ENCODE results near the gene CHN2.

CHN2 gene

DNA sequence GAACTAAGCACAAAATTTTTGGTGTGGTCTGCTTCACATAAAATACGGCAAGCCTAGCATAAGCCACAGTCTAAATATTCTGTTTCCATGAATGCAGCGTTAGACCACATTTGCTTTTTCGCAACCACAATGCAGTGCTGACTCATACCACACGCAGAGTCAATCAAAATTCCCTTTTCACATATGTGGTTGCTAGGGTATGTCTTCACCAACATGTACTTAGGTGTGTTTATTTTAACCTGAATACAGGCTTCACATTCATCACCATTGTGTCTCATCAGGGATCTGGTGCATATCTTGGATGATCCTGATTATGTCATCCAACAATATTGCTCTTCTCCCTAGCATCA is 90.8 kb downstream of the CHN2 start:
- DNase-seq (ENCODE audit: low read depth) = peak; percentile 17

DNA sequence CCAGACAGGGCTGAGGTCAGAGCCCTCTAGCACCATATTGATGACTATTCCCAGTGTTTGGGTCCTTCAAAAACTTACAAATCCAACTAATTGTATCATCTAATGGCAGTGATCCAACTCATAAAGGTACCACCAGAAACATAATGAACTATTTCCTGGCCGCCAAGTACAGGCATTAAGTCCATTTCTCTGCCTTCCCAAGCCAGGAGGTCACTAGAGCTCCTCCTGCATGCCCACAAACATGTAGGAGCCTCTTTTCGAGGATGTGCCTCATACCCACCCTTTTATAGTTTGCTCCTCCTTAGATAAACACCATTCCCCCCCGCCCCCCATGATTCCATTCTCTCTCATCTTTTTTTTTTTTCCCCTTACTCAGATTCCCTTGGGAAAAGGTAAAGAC is 91.3 kb downstream of the CHN2 start:
- DNase-seq (ENCODE audit: low read depth) = no peak

DNA sequence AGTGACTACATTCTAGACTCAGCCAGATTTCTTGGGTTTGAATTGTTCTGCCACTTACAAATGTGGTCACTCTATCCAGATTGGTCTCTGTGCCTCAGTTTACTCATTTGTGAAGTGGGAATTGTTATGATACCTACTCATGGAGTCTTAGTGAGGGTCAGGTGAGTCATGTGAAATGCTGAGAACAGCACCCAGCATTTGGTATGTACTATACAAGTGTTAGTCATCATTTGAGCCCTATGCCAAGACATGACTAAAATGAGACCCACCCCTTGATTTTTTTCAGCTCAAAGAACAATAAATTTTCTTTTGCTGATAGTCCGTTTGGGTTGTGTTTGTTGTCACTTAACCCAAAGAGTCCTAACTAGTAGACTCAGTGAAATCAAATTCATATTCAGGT is 92.8 kb downstream of the CHN2 start:
- no peak for DNase-seq (ENCODE audit: low read depth)

DNA sequence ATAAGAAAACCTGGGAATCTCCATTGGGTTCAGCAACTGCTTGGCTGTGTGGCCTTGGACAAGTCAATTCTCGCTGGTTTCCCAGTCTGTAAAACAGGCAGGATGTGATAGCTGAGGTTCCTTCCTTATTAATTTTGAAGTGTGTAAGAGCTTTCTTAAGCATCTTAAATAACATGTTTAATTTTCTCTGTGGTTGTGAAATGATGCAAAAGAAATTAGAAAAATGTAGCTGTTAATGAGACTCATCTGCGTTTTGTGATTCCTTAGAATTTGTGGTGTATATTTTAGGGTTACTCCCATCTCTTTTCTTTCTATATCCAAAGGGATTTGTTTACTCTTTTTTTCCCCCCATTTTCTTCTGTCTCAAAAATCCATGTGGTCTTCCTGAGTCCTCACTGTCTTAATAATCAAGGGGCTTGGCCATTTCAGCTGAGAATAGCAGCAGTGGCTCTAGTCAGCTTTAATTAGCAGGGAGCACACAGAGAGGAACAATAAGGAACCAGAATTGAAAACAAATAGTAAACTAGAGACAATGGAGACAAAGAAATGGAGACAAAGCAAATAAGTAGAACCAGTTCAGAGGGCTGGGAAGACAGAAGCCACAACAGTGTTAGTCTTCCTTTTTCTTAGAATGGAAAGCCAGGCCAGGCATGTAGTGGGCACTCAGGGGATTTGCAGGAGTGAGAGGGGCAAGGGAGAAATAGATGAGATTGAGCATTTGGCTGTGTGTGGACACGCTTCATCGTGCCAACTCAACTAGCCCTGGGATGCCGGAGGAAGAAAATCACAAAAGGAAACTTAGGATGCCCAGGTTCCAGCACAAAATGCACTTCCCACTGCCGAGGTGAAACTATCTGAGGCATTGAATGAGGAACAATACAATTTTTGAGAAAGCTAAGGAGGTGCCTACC is 93.9 kb downstream of the CHN2 start:
- no peak for DNase-seq (ENCODE audit: low read depth)

DNA sequence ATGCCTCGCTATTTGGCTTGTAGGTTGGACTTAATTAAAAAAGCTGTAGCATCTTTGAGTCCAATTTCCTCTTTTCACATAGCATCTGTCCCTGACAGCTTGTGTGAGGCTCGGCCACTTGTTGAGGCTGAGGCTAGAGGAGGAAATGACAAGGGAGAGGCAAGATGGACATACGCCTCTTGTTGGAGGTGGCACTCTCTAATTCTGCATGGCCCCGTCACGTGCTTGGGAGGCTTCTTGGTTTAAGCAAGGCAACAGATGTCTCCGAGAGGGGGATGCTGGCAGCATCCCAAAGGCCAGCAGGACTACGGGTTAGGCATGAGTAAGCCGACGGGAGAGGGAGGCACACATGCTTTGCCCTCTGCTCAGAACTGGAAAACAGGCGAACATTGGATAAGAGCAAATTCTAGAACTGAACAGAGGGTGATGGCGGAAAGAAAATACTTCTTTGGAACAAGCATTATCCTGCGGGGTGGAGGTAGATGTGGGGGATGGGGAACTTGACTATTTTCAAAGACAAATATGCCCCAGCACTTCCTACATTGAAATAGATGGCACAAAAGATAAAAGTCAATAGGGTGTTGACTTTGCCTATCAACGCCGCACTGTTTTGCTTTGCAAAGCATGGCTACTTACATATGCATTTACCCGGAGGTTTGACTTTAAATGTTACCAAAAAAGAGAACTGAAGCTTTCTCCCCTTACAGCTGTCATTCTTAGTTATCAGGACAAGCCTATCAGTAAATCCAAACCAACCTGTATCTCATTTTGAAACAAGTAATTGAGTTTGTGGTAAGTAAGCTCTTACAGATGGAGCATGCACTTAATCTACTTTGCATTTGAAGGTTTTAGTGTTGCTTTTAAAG is 94.8 kb downstream of the CHN2 start:
- no peak for DNase-seq (ENCODE audit: low read depth)

DNA sequence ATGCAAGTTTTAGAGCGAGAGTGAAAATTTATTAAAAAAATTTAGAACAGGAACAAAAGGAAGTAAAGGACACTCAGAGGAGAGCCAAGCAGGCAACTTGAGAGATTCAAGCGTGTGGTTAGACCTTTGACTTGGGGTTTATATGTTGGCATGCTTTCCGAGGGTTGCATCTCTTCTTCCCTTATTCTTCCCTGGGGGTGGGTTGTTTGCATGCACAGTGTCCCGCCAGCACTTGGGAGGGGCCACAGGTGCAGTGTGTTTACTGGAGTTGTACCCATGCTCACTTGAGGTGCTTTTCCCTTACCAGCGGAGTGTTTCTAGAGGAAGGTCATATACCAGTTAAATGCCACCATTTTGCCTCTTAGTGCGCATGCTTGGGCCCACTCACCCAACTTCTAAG is 96.3 kb downstream of the CHN2 start:
- DNase-seq (ENCODE audit: low read depth) = no peak

DNA sequence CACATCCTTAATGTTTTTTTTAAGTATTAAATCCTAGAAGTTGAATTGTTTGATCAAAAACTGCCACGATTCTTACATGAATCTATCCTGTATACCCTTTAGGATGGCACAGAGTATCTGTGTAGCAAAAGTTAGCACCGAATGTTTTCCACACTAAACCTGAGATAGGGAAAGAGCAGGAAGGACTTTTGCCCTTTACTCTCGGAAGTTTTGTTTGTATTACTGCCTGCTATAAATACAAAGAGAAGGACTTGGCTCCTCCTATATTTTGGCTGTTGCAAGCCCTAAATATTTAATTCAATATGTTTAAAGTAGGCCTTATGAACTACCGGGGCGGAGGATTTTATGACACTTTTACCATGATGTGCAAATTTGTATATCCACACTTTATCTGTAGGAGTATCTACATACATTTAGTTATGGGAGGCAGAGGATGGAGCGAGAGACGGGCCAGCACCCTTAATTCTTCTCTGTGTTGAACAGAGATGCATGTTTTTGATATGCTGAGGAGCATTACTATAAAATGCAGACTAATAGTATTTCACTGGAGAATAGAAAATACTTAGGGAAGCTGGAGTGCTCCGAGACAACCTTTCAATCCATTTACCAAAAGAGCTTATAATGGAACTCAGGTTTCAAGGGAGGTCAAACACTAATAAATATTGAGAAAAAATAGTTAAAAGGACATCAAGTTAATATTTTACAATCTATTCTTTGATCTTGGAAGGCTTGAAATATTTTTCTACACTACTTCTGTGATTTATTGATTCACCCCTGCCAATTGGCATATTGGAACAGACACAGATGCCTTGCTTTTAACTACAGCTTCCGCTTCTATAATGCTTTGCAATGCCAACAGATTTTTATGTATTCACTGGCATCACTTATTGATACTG is 97.4 kb downstream of the CHN2 start:
- no peak for DNase-seq (ENCODE audit: low read depth)

DNA sequence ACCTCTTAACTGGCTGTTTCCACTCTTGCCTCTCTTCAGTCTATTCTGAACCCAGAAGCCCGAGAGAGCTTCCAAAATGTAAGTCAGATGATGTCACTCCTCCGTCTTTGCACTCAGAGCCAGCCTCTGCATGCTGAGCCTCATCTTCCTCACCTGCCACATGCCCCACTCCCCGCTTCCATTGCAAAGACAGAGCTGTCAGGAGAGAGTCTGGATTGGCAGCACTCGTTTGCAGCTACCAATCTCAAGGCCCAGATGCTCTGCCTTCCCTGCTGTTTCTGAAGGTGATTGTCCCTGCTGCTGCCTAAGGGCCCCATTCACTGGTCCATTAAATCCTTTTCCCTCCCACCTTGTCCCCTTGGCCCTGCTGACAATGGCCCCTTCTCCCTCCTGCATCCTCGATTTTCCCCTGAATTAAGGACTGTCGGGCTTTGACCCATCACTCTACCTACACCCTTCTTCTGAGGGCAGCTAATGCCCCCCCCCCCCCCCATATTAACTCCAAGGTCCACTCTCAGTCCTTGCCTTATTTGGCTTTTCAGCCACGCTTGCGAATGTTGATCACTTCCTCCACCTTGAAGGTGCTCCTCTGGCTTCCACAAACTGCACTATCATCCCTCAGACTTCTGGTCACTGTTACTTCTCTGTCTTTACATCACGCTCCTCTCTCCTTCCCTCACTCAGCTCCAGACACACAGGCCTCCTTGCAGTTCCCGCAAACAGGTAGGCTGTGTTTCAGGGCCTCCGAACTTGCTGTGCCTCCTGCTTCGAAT is 98.5 kb downstream of the CHN2 start:
- DNase-seq (ENCODE audit: low read depth) = no peak

DNA sequence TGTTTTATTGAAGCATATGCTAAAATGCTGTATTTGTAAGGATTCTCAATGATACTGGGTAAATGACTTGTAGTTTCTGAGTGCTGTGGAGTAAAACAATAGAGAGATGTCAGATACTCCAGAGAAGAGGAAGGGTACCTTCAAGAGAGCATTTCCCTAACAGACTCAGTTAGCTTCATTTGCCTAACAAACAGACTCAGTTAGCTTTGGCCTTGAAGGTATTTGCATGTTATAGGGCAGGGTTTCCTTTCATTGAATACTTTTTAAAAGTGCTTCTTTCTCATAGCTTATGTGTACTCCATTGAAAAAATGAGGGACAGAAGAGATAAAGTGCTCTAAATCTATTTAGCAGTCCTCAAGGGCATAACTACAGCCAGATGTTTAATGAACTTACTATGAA is 101.8 kb downstream of the CHN2 start:
- no peak for DNase-seq (ENCODE audit: low read depth)

DNA sequence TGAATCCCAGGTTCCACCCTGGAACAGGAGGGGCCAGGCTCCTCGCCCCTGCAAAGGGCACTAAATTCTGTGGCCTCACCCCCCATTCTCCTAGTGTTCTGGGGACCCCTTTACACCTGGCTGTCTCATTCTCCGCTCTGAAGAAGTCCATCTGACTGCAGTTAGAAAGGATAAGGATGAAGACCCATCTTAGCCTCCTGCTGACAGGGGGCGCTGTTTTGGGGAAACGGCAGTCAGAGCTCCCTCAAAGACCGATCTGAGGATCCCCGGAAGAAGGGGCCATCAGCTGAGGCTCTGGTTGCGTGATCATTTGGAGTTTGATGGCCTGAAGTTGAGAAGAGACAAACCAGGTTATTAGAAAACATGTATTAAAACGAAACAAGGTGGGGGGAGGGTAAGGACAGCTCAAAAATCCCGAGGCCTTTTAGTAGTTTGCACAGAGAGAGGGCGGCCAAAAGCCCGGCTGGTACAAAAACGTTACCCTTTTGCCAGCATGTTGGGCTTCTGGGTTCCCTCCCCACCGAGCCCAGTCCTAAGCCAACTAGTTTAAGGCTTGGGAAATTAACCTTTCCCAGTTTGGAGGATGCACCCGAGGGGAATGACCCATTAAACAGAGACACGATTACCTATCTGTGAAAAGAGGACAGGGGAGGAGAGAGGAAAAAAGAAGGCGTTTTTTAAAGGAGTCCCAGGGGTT is 102.8 kb downstream of the CHN2 start:
- no peak for DNase-seq (ENCODE audit: low read depth)

DNA sequence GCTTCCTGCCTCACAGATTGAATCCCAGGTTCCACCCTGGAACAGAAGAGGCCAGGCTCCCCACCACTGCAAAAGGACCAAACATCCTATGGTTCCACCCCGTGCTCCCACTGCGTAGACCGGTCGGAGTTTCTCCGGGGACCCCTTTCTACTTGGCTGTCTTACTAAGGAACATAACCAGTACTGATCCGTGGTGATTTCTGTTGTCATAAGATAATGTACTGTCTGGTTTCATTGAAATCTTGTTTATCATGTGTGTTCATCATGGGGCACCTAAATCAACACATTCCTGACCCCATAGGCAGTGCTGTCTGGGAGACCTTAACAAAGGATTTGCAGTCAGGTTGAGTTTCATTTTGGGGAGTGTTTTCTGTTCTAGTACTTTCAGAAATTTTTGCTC is 104.5 kb downstream of the CHN2 start:
- DNase-seq (ENCODE audit: low read depth) = no peak

DNA sequence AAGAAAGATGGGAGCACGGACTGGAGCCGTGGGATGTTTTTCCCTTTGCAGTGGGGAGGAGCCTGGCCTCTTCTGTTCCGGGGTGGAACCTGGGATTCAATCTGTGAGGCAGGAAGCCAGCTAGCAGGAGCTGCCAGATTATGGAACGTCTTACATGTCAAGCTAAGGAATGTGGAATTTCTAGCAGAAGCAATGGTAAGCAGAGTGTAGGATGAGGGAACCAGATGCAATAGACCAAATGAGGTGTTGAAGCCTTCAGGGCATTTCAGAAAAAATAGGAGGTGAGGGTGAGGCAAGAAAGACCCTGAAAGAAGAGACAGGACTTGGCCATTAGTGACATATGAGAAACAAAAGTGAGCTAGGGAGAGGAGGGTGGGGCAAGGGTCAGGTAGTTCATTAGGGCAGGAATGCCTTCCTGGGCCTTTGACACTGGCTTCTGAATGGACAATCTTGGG is 105.5 kb downstream of the CHN2 start:
- DNase-seq (ENCODE audit: low read depth) = no peak

DNA sequence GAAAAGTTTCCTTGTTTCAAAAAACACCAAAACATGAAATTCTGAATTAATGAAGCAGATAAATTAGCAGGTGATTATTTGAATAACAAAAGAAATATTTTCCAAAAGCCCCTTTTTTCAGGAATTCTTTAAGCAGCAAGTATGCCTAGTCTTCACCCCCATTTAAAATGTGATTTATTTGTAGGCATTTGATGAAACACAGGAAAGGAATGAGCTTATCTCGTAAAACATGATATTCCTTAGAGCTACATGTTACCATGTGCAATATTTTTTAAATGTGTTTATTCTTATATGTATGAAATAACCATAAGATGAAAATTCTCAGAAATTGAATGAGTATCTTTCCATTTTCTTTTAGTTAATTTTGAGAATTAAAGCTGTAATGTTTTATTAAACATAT is 106.1 kb downstream of the CHN2 start:
- DNase-seq (ENCODE audit: low read depth) = no peak

DNA sequence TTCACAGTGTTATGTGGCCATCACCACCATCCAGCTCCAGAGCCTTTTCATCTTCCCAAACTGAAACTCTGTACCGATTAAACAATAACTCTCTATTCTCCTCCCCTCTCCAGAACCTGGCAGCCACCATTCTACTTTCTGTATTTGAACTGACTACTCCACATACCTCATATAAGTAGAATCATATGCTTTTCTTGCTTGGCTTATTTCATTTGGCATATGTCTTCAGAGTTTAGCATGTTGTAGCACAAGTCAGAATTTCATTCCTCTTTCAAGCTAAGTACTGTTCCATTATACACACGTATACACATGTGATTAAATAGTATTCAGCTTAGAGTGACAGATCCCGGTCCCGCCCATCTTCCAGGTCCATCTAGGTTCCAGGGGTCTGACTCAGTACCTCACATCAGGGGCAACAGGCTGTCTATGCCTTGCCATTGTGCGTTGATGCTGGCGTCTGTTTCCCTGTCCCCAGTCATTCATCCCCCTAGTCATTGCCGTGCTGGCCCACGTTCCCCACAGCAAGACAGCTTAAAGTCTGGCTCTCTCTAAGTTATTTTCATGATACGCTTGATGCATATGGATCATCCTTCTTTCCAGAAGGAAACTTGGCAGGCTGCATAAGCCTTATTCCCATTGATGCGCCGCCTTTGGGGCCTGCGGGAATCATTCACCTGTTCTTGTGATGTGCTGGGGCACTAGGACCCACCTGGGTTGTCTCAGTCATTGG is 108.3 kb downstream of the CHN2 start:
- DNase-seq (ENCODE audit: low read depth) = no peak

DNA sequence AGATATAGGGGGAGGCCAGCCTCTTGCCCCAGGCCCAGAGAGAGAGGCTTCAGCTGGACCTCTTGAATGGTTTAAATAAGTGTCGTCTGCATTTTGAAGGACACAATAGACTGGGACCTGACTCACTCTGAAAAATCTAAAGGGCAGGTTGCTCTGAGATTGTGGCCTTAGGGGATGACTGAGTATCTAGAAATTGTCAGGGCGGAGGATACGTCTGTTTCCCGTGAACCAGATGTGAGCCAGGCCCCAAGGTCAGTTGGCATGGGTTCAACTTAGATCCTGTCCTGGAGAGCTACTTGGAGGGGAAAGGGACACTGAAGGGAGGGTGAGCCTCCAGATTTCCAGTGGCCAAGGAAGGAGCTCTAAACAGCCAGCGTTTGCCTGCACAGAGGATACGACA is 110.2 kb downstream of the CHN2 start:
- no peak for DNase-seq (ENCODE audit: low read depth)

DNA sequence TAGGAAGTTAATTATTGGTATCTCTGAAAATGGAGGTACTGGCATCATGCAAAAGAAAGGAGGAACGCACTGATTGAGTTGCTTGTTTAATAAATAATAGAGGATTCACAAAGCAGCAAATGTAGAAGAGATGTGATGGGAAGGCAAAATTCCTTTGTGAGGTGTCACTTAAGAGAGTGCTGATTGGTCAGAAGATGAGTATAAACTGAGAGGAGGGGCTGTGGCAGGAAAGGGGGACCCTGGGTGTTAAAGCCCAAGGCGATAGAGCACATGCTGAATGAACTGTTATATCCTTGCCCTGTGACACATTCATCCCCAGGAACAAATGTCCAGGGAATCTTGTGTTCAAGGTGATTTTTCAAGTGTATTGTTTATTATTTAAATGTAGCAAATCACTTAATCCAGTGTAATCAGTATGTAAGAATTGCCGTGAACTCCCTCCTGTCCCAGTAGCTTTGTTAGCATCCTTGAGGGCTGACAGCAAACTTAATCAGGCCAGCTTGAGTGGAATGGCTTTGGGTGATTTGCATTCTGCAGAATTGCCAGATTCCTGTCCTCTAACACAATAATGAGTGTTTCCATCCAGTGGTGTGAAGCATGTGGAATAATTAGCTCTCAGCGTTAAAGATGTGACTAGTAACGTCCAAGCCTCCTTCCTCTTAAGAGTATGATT is 111.9 kb downstream of the CHN2 start:
- DNase-seq (ENCODE audit: low read depth) = no peak

DNA sequence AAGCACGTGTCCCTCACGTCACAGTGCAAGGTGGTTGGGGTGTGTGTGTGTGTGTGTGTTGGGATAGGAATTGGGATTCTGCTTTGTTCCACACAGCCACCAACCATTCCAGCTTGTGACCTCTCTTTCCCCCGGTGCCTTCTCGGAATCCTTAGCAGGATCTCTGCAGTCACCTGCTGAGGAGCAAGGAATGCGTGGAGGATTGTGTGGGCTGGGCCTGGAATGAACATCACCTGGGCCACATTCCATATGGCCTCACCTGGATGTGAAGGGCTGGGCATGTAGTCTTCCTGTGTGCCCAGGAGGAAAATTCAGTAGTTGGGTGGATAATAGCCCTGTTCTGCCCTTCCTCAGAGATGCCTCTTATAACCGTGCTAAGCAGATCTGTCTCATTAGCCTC is 113.8 kb downstream of the CHN2 start:
- no peak for DNase-seq (ENCODE audit: low read depth)

DNA sequence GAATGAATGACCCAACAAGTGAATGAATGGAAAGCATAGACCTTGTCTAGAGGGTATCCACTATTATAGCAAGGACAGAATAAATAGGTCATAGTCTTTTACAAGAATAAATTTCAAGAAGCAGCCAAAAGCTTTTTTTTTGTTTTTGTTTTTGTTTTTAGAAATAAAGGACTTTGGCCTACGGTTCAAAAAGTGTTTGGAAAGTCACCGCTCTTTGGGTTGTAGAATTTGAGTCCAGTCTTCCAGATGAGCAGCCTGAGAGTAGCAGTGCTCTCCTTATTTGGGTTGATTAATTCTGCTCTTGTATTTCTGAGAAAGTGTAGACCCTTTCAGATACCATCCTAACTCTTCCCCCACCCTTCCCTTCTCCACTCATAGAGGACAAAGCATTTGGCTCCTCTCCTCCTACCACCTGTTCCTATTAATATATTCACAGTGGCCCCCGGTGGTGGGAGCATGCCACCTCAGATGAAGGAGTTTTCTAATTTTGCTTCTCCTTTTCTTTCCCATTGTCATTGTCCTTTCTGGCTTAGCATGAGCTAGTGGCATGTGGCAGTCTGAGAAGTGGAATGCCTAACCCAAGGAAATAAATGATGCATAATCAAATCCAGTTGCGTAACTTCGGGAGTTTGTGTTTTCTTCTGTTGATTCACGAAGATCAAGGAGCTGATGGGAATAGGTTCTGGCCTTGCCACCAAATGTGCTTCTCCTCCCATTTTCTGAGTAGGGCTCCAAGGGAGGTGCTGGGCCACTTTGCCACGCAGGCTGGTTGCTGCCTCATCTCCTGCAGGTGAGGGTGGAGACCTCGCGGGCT is 114.7 kb downstream of the CHN2 start:
- DNase-seq (ENCODE audit: low read depth) = no peak

DNA sequence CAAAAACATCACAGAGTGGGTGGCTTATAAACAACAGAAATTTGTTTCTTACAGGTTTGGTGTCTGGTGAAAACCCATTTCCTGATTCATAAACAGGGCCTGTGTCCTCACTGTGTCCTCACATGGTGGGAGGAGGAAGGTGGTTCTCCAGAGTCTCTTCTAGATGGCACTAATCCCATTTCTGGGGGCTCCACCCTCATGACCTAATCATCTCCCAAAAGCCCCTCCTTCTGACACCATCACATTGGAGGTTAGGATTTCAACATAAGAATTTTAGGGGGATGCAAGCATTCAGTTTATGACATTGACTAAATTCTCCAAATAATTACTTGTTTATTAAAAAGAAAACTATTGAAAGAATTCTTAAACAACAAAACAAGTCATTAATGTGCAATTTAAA is 116.0 kb downstream of the CHN2 start:
- no peak for DNase-seq (ENCODE audit: low read depth)
